Osteocyte (in vitro differentiated cells): ENCODE data around the gene THAP8. TPM values are rescaled to one million over a fixed set of nuclear protein-coding genes. Genes with fewer than 3 reads are reported as not detected.

Experiments
- DNase-seq: peaks from one replicate; pipeline ENCODE4 v3.0.0; 2021; ENCODE audit warnings: mixed read lengths; ENCODE audit not compliant: unreplicated experiment; ENCODE audit errors: extremely low spot score
- H3K27ac Mint-ChIP-seq: one replicate; pipeline ENCODE4 v1.8.0; 2021; ENCODE audit warnings: mild to moderate bottlenecking, mixed read lengths; ENCODE audit not compliant: unreplicated experiment
- H3K27me3 Mint-ChIP-seq: one replicate; pipeline ENCODE4 v1.8.0; 2021; ENCODE audit warnings: mixed read lengths; ENCODE audit not compliant: unreplicated experiment
- H3K36me3 Mint-ChIP-seq: one replicate; pipeline ENCODE4 v1.8.0; 2021; ENCODE audit warnings: mixed read lengths; ENCODE audit not compliant: unreplicated experiment
- H3K4me1 Mint-ChIP-seq: one replicate; pipeline ENCODE4 v1.8.0; 2021; ENCODE audit warnings: mixed read lengths; ENCODE audit not compliant: unreplicated experiment
- H3K4me3 Mint-ChIP-seq: one replicate; pipeline ENCODE4 v1.8.0; 2021; ENCODE audit warnings: mild to moderate bottlenecking, moderate library complexity, mixed read lengths; ENCODE audit not compliant: unreplicated experiment
- H3K9me3 Mint-ChIP-seq: one replicate; pipeline ENCODE4 v1.8.0; 2021; ENCODE audit warnings: mixed read lengths; ENCODE audit not compliant: unreplicated experiment
- CTCF ChIP-seq: fragments of 200-600 bp; sonication (generic); IDR thresholded peaks from 2 replicates; pipeline ENCODE4 v1.5.0; 2021; ENCODE audit warnings: antibody characterized with exemption, mild to moderate bottlenecking, moderate library complexity
- total RNA-seq: library from RNA; stranded (reverse); gene quantifications from 2 replicates; pipeline ENCODE4 v1.2.1, GENCODE V29; 2021

Gene THAP8
- total RNA-seq, 1 donor from 2014 or later: 8.0 TPM

- peaks cover 7% of the 10 kb centered on the region for H3K27me3 Mint-ChIP-seq
- H3K36me3 Mint-ChIP-seq: peaks cover 3% of the 10 kb centered on the region
- no peak for TF ChIP-seq CTCF
- no peaks in the 10 kb centered on the region for H3K9me3 Mint-ChIP-seq
- no peak for DNase-seq
- peaks cover 15% of the 10 kb centered on the region for H3K4me1 Mint-ChIP-seq
- H3K4me3 Mint-ChIP-seq: peak overlapping the region; percentile 10
- H3K27ac Mint-ChIP-seq: peak overlapping the region; percentile 61
Measured at GRCh38 chr19:35992907-35993765, 60.9 kb downstream of the THAP8 start.

- peaks cover 18% of the 10 kb centered on the region for H3K4me1 Mint-ChIP-seq
Measured at GRCh38 chr19:35991731-35992450, 62.2 kb downstream of the THAP8 start.

GRCh38 chr19:35990771-35991730 is 63.0 kb downstream of the THAP8 start:
- Mint-ChIP-seq H3K4me3 (no peak overlapping the region), H3K4me1 (peaks cover 13% of the 10 kb centered on the region), H3K27me3 (peaks cover 15% of the 10 kb centered on the region), H3K9me3 (no peaks in the 10 kb centered on the region), H3K36me3 (no peaks in the 10 kb centered on the region), H3K27ac (no peak overlapping the region)
- no peak for DNase-seq
- TF ChIP-seq CTCF: no peak

More at GRCh38 chr19:35991731-35992450, 62.2 kb downstream of the THAP8 start:
- Mint-ChIP-seq H3K9me3 (no peaks in the 10 kb centered on the region), H3K27me3 (peaks cover 12% of the 10 kb centered on the region), H3K36me3 (no peaks in the 10 kb centered on the region), H3K27ac (no peak overlapping the region), H3K4me3 (no peak overlapping the region)
- no peak for TF ChIP-seq CTCF
- DNase-seq: no peak

- TF ChIP-seq CTCF: no peak
- no peak overlapping the region for H3K27ac Mint-ChIP-seq
- DNase-seq: no peak
- H3K4me1 Mint-ChIP-seq: peaks cover 8% of the 10 kb centered on the region
- H3K4me3 Mint-ChIP-seq: no peak overlapping the region
- no peaks in the 10 kb centered on the region for H3K36me3 Mint-ChIP-seq
- H3K9me3 Mint-ChIP-seq: no peaks in the 10 kb centered on the region
- peaks cover 22% of the 10 kb centered on the region for H3K27me3 Mint-ChIP-seq
Measured at GRCh38 chr19:35990156-35990555, 63.9 kb downstream of the THAP8 start.
